K562 (cell line): ENCODE data around the gene TXNIP. TPM values are rescaled to one million over a fixed set of nuclear protein-coding genes. Genes with fewer than 3 reads are reported as not detected.

Experiments
- BCLAF1 ChIP-seq, 2 experiments: fragments of 450-650 bp in 1 of 2; IDR thresholded peaks; 2 replicates each; pipeline ENCODE4 v1.6.1; 2011 to 2017; ENCODE audit warnings: low read depth in 2 of 2, antibody characterized with exemption in 1 of 2, borderline replicate concordance in 1 of 2, low read length in 1 of 2, mild to moderate bottlenecking in 1 of 2, mixed read lengths in 1 of 2; ENCODE audit not compliant: control insufficient read depth in 1 of 2
- C11orf30 ChIP-seq: fragments of 450-650 bp; IDR thresholded peaks from 2 replicates; pipeline ENCODE4 v1.6.1; 2016; ENCODE audit warnings: low read depth, mild to moderate bottlenecking
- CBX1 ChIP-seq: sonication (generic); IDR thresholded peaks from 2 replicates; pipeline ENCODE4 v1.6.1; 2016; ENCODE audit warnings: antibody characterized with exemption, low read depth, mild to moderate bottlenecking
- CHCHD3 ChIP-seq: fragments of 250-450 bp; sonication (Bioruptor Pico); IDR thresholded peaks from 2 replicates; pipeline ENCODE4 v2.1.2; 2022; ENCODE audit warnings: mild to moderate bottlenecking
- DPF2 ChIP-seq: fragments of 450-650 bp; IDR thresholded peaks from 2 replicates; pipeline ENCODE4 v1.6.1; 2016
- ELF2 ChIP-seq: fragments of 250-450 bp; sonication (Bioruptor Pico); IDR thresholded peaks from 2 replicates; pipeline ENCODE4 v1.5.0; 2021; ENCODE audit warnings: mild to moderate bottlenecking
- ESRRA ChIP-seq: fragments of 450-650 bp; IDR thresholded peaks from 2 replicates; pipeline ENCODE4 v1.6.1; 2014; ENCODE audit warnings: low read depth, mild to moderate bottlenecking, moderate library complexity, borderline replicate concordance
- ETV6 ChIP-seq, 3 experiments: fragments of 150-350 bp in 1 of 3; sonication (generic) in 1 of 3; formaldehyde crosslinking in 1 of 3; IDR thresholded peaks; 2 replicates each; pipeline versions ENCODE4 v1.6.1 to v1.8.0; 2014 to 2022; ENCODE audit warnings: borderline replicate concordance in 2 of 3, low read depth in 2 of 3, antibody characterized with exemption in 1 of 3, low read length in 1 of 3, mild to moderate bottlenecking in 1 of 3, missing genetic modification reagents in 1 of 3
- FOXK2 ChIP-seq, 2 experiments: fragments of 450-650 bp; IDR thresholded peaks in 1 of 2; conservative IDR thresholded peaks in 1 of 2; 2 replicates each; pipeline ENCODE4 v1.6.1; 2016; ENCODE audit warnings: low read depth in 2 of 2, mild to moderate bottlenecking in 1 of 2
- MBD2 ChIP-seq: sonication (generic); IDR thresholded peaks from 2 replicates; pipeline ENCODE4 v1.6.1; 2016; ENCODE audit warnings: low read depth, borderline replicate concordance
- MCM7 ChIP-seq, 2 experiments: fragments of 450-650 bp; IDR thresholded peaks; 2 replicates each; pipeline ENCODE4 v1.6.1; 2016 to 2018
- MEF2D ChIP-seq: conservative IDR thresholded peaks from 2 replicates; pipeline ENCODE4 v1.6.1; 2016; ENCODE audit warnings: low read depth, missing genetic modification characterization, missing compliant biosample characterization
- MTA3 ChIP-seq: fragments of 450-650 bp; formaldehyde crosslinking; IDR thresholded peaks from 2 replicates; pipeline ENCODE4 v1.6.1; 2017; ENCODE audit warnings: mild to moderate bottlenecking, borderline replicate concordance
- NFXL1 ChIP-seq: fragments of 450-650 bp; formaldehyde crosslinking; IDR thresholded peaks from 2 replicates; pipeline ENCODE4 v1.4.0; 2021; ENCODE audit warnings: mild to moderate bottlenecking
- PML ChIP-seq: IDR thresholded peaks from 2 replicates; pipeline ENCODE4 v1.6.1; 2012; ENCODE audit warnings: low read length, inconsistent platforms
- POLR2H ChIP-seq: IDR thresholded peaks from 2 replicates; pipeline ENCODE4 v1.6.1; 2016; ENCODE audit warnings: missing genetic modification characterization, low read depth, mild to moderate bottlenecking, control low read depth, missing compliant biosample characterization, moderate library complexity
- SIN3B ChIP-seq: fragments of 450-650 bp; IDR thresholded peaks from 2 replicates; pipeline ENCODE4 v1.6.1; 2017; ENCODE audit warnings: low read depth, mild to moderate bottlenecking, moderate library complexity
- SRSF9 ChIP-seq: fragments of 200-400 bp; formaldehyde crosslinking; IDR thresholded peaks from 2 replicates; pipeline ENCODE4 v1.6.1; 2017; ENCODE audit warnings: low read depth, low read length, borderline replicate concordance
- TARDBP ChIP-seq: fragments of 450-650 bp; IDR thresholded peaks from 2 replicates; pipeline ENCODE4 v1.6.1; 2016
- TCF3 ChIP-seq: sonication (generic); formaldehyde crosslinking; IDR thresholded peaks from 2 replicates; pipeline ENCODE4 v1.4.0; 2020; ENCODE audit warnings: mild to moderate bottlenecking, missing genetic modification reagents
- THAP12 ChIP-seq: fragments of 250-450 bp; sonication (Bioruptor Pico); IDR thresholded peaks from 2 replicates; pipeline ENCODE4 v1.9.0; 2021; ENCODE audit warnings: mild to moderate bottlenecking, inconsistent platforms
- ZNF143 ChIP-seq: sonication (generic); formaldehyde crosslinking; IDR thresholded peaks from 2 replicates; pipeline ENCODE4 v1.9.0; 2022; ENCODE audit warnings: mild to moderate bottlenecking, missing genetic modification reagents
- ZNF239 ChIP-seq: fragments of 250-450 bp; sonication (Bioruptor Pico); IDR thresholded peaks from 2 replicates; pipeline ENCODE4 v1.4.0; 2020; ENCODE audit warnings: mild to moderate bottlenecking
- ZNF707 ChIP-seq: fragments of 250-450 bp; sonication (Bioruptor Pico); conservative IDR thresholded peaks from 2 replicates; pipeline ENCODE4 v1.8.0; 2022; ENCODE audit warnings: inconsistent platforms, mild to moderate bottlenecking, moderate library complexity
- ZNF77 ChIP-seq: fragments of 250-450 bp; sonication (Bioruptor Pico); IDR thresholded peaks from 2 replicates; pipeline ENCODE4 v1.5.0; 2020
- polyA plus RNA-seq, 8 experiments: library from polyadenylated mRNA; depleted of rRNA in 4 of 8; stranded (reverse) in 5 of 8; unstranded in 3 of 8; fragments of >200 nt; fragmentation: Nextera tagmentation in 2 of 8; fragmentation: Illumina TruSeq in 1 of 8; extraction: Ambion mirVana in 2 of 8; extraction: Trizol in 1 of 8; gene quantifications; 2 replicates each; pipeline versions ENCODE4 v1.2.1 to v1.2.3, GENCODE V29; 2011 to 2014; ENCODE audit warnings: inconsistent platforms in 1 of 8, missing spikeins in 1 of 8
- total RNA-seq, 7 experiments: library from RNA; depleted of rRNA in 6 of 7; stranded (reverse); fragments of >200 nt in 6 of 7; fragmentation: Illumina TruSeq in 2 of 7; extraction: Trizol in 2 of 7; gene quantifications; 2 replicates each; pipeline versions ENCODE4 v1.2.1 to v1.2.3, GENCODE V29; 2011 to 2021; ENCODE audit warnings: low replicate concordance in 1 of 7

Gene TXNIP
- total and polyA plus RNA-seq, 9 of the 15 experiments (the other 6 are each of a cell fraction or from before 2014, with no cell fraction given) = 120 to 499 (median 257) TPM

GRCh38 chr1:145991735-145992412, 4.5 kb downstream of the TXNIP start (continued):
- peak; percentile 44; the same call in 1 of the 2 replicates for TF ChIP-seq THAP12 (CRISPR knock-in tag)
- no peak for TF ChIP-seq SRSF9
- peak; percentile 59 for TF ChIP-seq ZNF239 (CRISPR knock-in tag)
- TF ChIP-seq POLR2H = peak; percentile 94
- TF ChIP-seq ZNF143 (CRISPR knock-in tag) = no peak
- TF ChIP-seq TCF3 (CRISPR knock-in tag) = peak; percentile 43
- TF ChIP-seq MCM7 (IDR thresholded peaks at IDR 0.05) = no peak
- TF ChIP-seq MTA3 = peak; percentile 75; the same call in 1 of the 2 replicates
- no peak for TF ChIP-seq SIN3B
- TF ChIP-seq CHCHD3 (CRISPR knock-in tag) = 0 out of 2 replicates have a peak, but pooled peaks have one; percentile 83
- peak; percentile 21; the same call in 1 of the 2 replicates for TF ChIP-seq TARDBP
- TF ChIP-seq MEF2D (tag) = no peak
- TF ChIP-seq ZNF77 (CRISPR knock-in tag) = peak; percentile 96
- peak; percentile 67 for TF ChIP-seq ELF2 (CRISPR knock-in tag)
- TF ChIP-seq ZNF707 (CRISPR knock-in tag) = no peak
- no peak for TF ChIP-seq C11orf30
- TF ChIP-seq MBD2 = 0 out of 2 replicates have a peak, but pooled peaks have one; percentile 62
- TF ChIP-seq ESRRA = 0 out of 2 replicates have a peak, but pooled peaks have one; percentile 14
- peak; percentile 59; the same call in 1 of the 2 replicates for TF ChIP-seq PML
- TF ChIP-seq CBX1 = peak; percentile 51; the same call in 1 of the 2 replicates
- TF ChIP-seq NFXL1 (CRISPR knock-in tag) = peak; percentile 69; the same call in 1 of the 2 replicates
- TF ChIP-seq BCLAF1 (IDR thresholded peaks at IDR 0.05; ENCODE audit: borderline replicate concordance in 1 of 2, control insufficient read depth in 1 of 2, low read depth in 2 of 2, low read length in 1 of 2) = peak in 1 of 2 experiments; percentile 81; a peak in 3 of 4 replicates
- peak in 1 of 2 experiments; percentile 12; a peak in 1 of 4 replicates for TF ChIP-seq FOXK2 (conservative IDR thresholded peaks at IDR 0.05 in 1 of 2, IDR thresholded peaks at IDR 0.05 in 1 of 2; ENCODE audit: low read depth in 2 of 2)
- TF ChIP-seq ETV6 (IDR thresholded peaks at IDR 0.05; ENCODE audit: borderline replicate concordance in 1 of 2, low read depth in 2 of 2, low read length in 1 of 2) = peak in 1 of 2 experiments; percentile 48; a peak in 1 of 4 replicates
- TF ChIP-seq ETV6 (CRISPR knock-in tag; IDR thresholded peaks at IDR 0.05; ENCODE audit: borderline replicate concordance) = no peak
- no peak; the same call in 1 of the 2 replicates for TF ChIP-seq DPF2
